ENCODE measurements around the gene IARS1.

Gene IARS1

GRCh38 chr9:92313624-92314012 lies 20.1 kb upstream of the IARS1 start:
- Histone ChIP-seq H2BK5ac (ENCODE audit: low read length) (no peak overlapping the region), H2BK120ac (ENCODE audit: low read depth, low read length) (no peak overlapping the region), H3K14ac (ENCODE audit: low read length) (no peak overlapping the region), H2BK12ac (ENCODE audit: low read length) (no peak overlapping the region), H3K18ac (ENCODE audit: low read length) (no peak overlapping the region), H3K9me3 (replicated peaks in 1 of 2; ENCODE audit: control insufficient read depth in 2 of 2, insufficient read depth in 1 of 2, low read depth in 1 of 2, low read length in 2 of 2) (no peaks in the 10 kb centered on the region), H3K4me3 (ENCODE audit: low read length in 2 of 2) (no peak overlapping the region), H2BK15ac (ENCODE audit: low read length) (no peak overlapping the region), H3K27ac (replicated peaks; ENCODE audit: low read length) (no peak overlapping the region), H2AK5ac (ENCODE audit: low read depth, low read length) (no peak overlapping the region), H3K4ac (ENCODE audit: low read length) (no peak overlapping the region), H3K23ac (ENCODE audit: low read depth, low read length, poor library complexity) (no peak overlapping the region), H3K27me3 (ENCODE audit: control insufficient read depth in 3 of 3, insufficient read depth in 3 of 3, low read depth in 1 of 3, low read length in 3 of 3) (no peaks in the 10 kb centered on the region), H2AFZ (ENCODE audit: low read length) (no peak overlapping the region), H3K4me1 (ENCODE audit: control insufficient read depth in 2 of 2, insufficient read depth in 1 of 2, low read depth in 1 of 2, low read length in 2 of 2) (no peaks in the 10 kb centered on the region), H3K4me2 (ENCODE audit: insufficient read depth, low read length, poor library complexity, severe bottlenecking) (no peak overlapping the region), H4K8ac (ENCODE audit: low read depth, low read length) (no peak overlapping the region), H4K91ac (ENCODE audit: low read depth, low read length, poor library complexity) (no peak overlapping the region), H3K36me3 (replicated peaks in 1 of 2; ENCODE audit: control insufficient read depth in 2 of 2, insufficient read depth in 2 of 2, low read length in 2 of 2) (peaks cover 27 to 95% of the 10 kb centered on the region in 2 donors), H3K79me1 (ENCODE audit: low read depth, low read length) (peaks cover 2% of the 10 kb centered on the region), H3K9ac (ENCODE audit: low read depth, low read length, poor library complexity) (no peak overlapping the region)
- DNase-seq (ENCODE audit: low spot score) = no peak
- WGBS, 2 donors (ENCODE audit: extremely low coverage in 2 of 2, insufficient read length in 2 of 2, insufficient replicate concordance in 1 of 2) = no CpG with 5 or more reads among the region's 2 CpGs

GRCh38 chr9:92312887-92313623 lies 19.6 kb upstream of the IARS1 start:
- Histone ChIP-seq H3K18ac (ENCODE audit: low read length) (no peak overlapping the region), H2BK12ac (ENCODE audit: low read length) (no peak overlapping the region), H2AK5ac (ENCODE audit: low read depth, low read length) (no peak overlapping the region), H3K79me1 (ENCODE audit: low read depth, low read length) (peaks cover 2% of the 10 kb centered on the region), H3K9ac (ENCODE audit: low read depth, low read length, poor library complexity) (no peak overlapping the region), H2BK15ac (ENCODE audit: low read length) (no peak overlapping the region), H3K9me3 (replicated peaks in 1 of 2; ENCODE audit: control insufficient read depth in 2 of 2, insufficient read depth in 1 of 2, low read depth in 1 of 2, low read length in 2 of 2) (no peaks in the 10 kb centered on the region), H3K4ac (ENCODE audit: low read length) (no peak overlapping the region), H3K4me1 (ENCODE audit: control insufficient read depth in 2 of 2, insufficient read depth in 1 of 2, low read depth in 1 of 2, low read length in 2 of 2) (no peaks in the 10 kb centered on the region), H3K4me2 (ENCODE audit: insufficient read depth, low read length, poor library complexity, severe bottlenecking) (no peak overlapping the region), H3K14ac (ENCODE audit: low read length) (no peak overlapping the region), H2BK5ac (ENCODE audit: low read length) (no peak overlapping the region), H3K23ac (ENCODE audit: low read depth, low read length, poor library complexity) (no peak overlapping the region), H3K4me3 (ENCODE audit: low read length in 2 of 2) (no peak overlapping the region), H3K36me3 (replicated peaks in 1 of 2; ENCODE audit: control insufficient read depth in 2 of 2, insufficient read depth in 2 of 2, low read length in 2 of 2) (peaks cover 28 to 95% of the 10 kb centered on the region in 2 donors), H4K8ac (ENCODE audit: low read depth, low read length) (no peak overlapping the region), H2AFZ (ENCODE audit: low read length) (no peak overlapping the region), H4K91ac (ENCODE audit: low read depth, low read length, poor library complexity) (no peak overlapping the region), H3K27ac (replicated peaks; ENCODE audit: low read length) (no peak overlapping the region), H3K27me3 (ENCODE audit: control insufficient read depth in 3 of 3, insufficient read depth in 3 of 3, low read depth in 1 of 3, low read length in 3 of 3) (no peaks in the 10 kb centered on the region), H2BK120ac (ENCODE audit: low read depth, low read length) (no peak overlapping the region)
- no peak for DNase-seq (ENCODE audit: low spot score)
- WGBS, 2 donors (ENCODE audit: extremely low coverage in 2 of 2, insufficient read length in 2 of 2, insufficient replicate concordance in 1 of 2) = no CpG with 5 or more reads among the region's 6 CpGs

- no peak overlapping the region for H3K9ac ChIP-seq (ENCODE audit: low read depth, low read length, poor library complexity)
- no peak overlapping the region for H4K91ac ChIP-seq (ENCODE audit: low read depth, low read length, poor library complexity)
- H2BK15ac ChIP-seq (ENCODE audit: low read length) = no peak overlapping the region
- no peaks in the 10 kb centered on the region for H3K9me3 ChIP-seq (replicated peaks in 1 of 2; ENCODE audit: control insufficient read depth in 2 of 2, insufficient read depth in 1 of 2, low read depth in 1 of 2, low read length in 2 of 2)
- no peak overlapping the region for H3K14ac ChIP-seq (ENCODE audit: low read length)
- H2AK5ac ChIP-seq (ENCODE audit: low read depth, low read length) = no peak overlapping the region
- H3K4me2 ChIP-seq (ENCODE audit: insufficient read depth, low read length, poor library complexity, severe bottlenecking) = no peak overlapping the region
- no peak for DNase-seq (ENCODE audit: low spot score)
- peaks cover 21 to 95% of the 10 kb centered on the region in 2 donors for H3K36me3 ChIP-seq (replicated peaks in 1 of 2; ENCODE audit: control insufficient read depth in 2 of 2, insufficient read depth in 2 of 2, low read length in 2 of 2)
- no peak overlapping the region for H3K4ac ChIP-seq (ENCODE audit: low read length)
- no peak overlapping the region for H2BK120ac ChIP-seq (ENCODE audit: low read depth, low read length)
- H3K27ac ChIP-seq (replicated peaks; ENCODE audit: low read length) = no peak overlapping the region
- peaks cover 2% of the 10 kb centered on the region for H3K79me1 ChIP-seq (ENCODE audit: low read depth, low read length)
- no peak overlapping the region for H3K23ac ChIP-seq (ENCODE audit: low read depth, low read length, poor library complexity)
- H3K4me3 ChIP-seq (ENCODE audit: low read length in 2 of 2) = no peak overlapping the region
- no peak overlapping the region for H2AFZ ChIP-seq (ENCODE audit: low read length)
- WGBS, 2 donors (ENCODE audit: extremely low coverage in 2 of 2, insufficient read length in 2 of 2, insufficient replicate concordance in 1 of 2) = no CpG with 5 or more reads among the region's 3 CpGs
- no peaks in the 10 kb centered on the region for H3K4me1 ChIP-seq (ENCODE audit: control insufficient read depth in 2 of 2, insufficient read depth in 1 of 2, low read depth in 1 of 2, low read length in 2 of 2)
- H2BK12ac ChIP-seq (ENCODE audit: low read length) = no peak overlapping the region
- no peaks in the 10 kb centered on the region for H3K27me3 ChIP-seq (ENCODE audit: control insufficient read depth in 3 of 3, insufficient read depth in 3 of 3, low read depth in 1 of 3, low read length in 3 of 3)
- no peak overlapping the region for H4K8ac ChIP-seq (ENCODE audit: low read depth, low read length)
- no peak overlapping the region for H2BK5ac ChIP-seq (ENCODE audit: low read length)
- no peak overlapping the region for H3K18ac ChIP-seq (ENCODE audit: low read length)
These were observed 17.1 kb upstream of the IARS1 start for GRCh38 chr9:92310562-92310961.

GRCh38 chr9:92308893-92309292 lies 15.4 kb upstream of the IARS1 start:
- H3K14ac ChIP-seq (ENCODE audit: low read length) = no peak overlapping the region
- no peaks in the 10 kb centered on the region for H3K27me3 ChIP-seq (ENCODE audit: control insufficient read depth in 3 of 3, insufficient read depth in 3 of 3, low read depth in 1 of 3, low read length in 3 of 3)
- no peak overlapping the region for H2AK5ac ChIP-seq (ENCODE audit: low read depth, low read length)
- H3K36me3 ChIP-seq (replicated peaks in 1 of 2; ENCODE audit: control insufficient read depth in 2 of 2, insufficient read depth in 2 of 2, low read length in 2 of 2) = peaks cover 24 to 95% of the 10 kb centered on the region in 2 donors
- peaks cover 2% of the 10 kb centered on the region for H3K79me1 ChIP-seq (ENCODE audit: low read depth, low read length)
- H3K9ac ChIP-seq (ENCODE audit: low read depth, low read length, poor library complexity) = no peak overlapping the region
- H3K4ac ChIP-seq (ENCODE audit: low read length) = no peak overlapping the region
- no peak overlapping the region for H4K91ac ChIP-seq (ENCODE audit: low read depth, low read length, poor library complexity)
- H3K4me2 ChIP-seq (ENCODE audit: insufficient read depth, low read length, poor library complexity, severe bottlenecking) = no peak overlapping the region
- no peaks in the 10 kb centered on the region for H3K9me3 ChIP-seq (replicated peaks in 1 of 2; ENCODE audit: control insufficient read depth in 2 of 2, insufficient read depth in 1 of 2, low read depth in 1 of 2, low read length in 2 of 2)
- no peak for DNase-seq (ENCODE audit: low spot score)
- no peak overlapping the region for H3K18ac ChIP-seq (ENCODE audit: low read length)
- no peak overlapping the region for H4K8ac ChIP-seq (ENCODE audit: low read depth, low read length)
- H2BK12ac ChIP-seq (ENCODE audit: low read length) = no peak overlapping the region
- H3K27ac ChIP-seq (replicated peaks; ENCODE audit: low read length) = no peak overlapping the region
- H2BK15ac ChIP-seq (ENCODE audit: low read length) = no peak overlapping the region
- H3K4me1 ChIP-seq (ENCODE audit: control insufficient read depth in 2 of 2, insufficient read depth in 1 of 2, low read depth in 1 of 2, low read length in 2 of 2) = no peaks in the 10 kb centered on the region
- H3K23ac ChIP-seq (ENCODE audit: low read depth, low read length, poor library complexity) = no peak overlapping the region
- no peak overlapping the region for H3K4me3 ChIP-seq (ENCODE audit: low read length in 2 of 2)
- H2AFZ ChIP-seq (ENCODE audit: low read length) = no peak overlapping the region
- H2BK120ac ChIP-seq (ENCODE audit: low read depth, low read length) = no peak overlapping the region
- no peak overlapping the region for H2BK5ac ChIP-seq (ENCODE audit: low read length)
